ENCODE results near the gene TOP3B.

GRCh38 chr22:21981874-21982273, 713 bp downstream of the TOP3B start:
- TF ChIP-seq CTCF (IDR thresholded peaks at IDR 0.05) (no peak), POLR2A (IDR thresholded peaks at IDR 0.05) (no peak)
